B cell (primary cell): ENCODE data around the gene NOL3.

Experiments used
- EZH2 ChIP-seq: IDR thresholded peaks from 2 replicates; pipeline ENCODE4 v1.6.1; 2012; ENCODE audit warnings: borderline replicate concordance, low read depth, mild to moderate bottlenecking, moderate library complexity, low read length; ENCODE audit not compliant: insufficient read depth, poor library complexity, severe bottlenecking
- TF ChIP-seq, protein P1 (sequence below): fragments of 200-600 bp; IDR thresholded peaks from one replicate; pipeline ENCODE4 v1.8.0; 2022; ENCODE audit warnings: antibody characterized with exemption, mild to moderate bottlenecking

DNA sequence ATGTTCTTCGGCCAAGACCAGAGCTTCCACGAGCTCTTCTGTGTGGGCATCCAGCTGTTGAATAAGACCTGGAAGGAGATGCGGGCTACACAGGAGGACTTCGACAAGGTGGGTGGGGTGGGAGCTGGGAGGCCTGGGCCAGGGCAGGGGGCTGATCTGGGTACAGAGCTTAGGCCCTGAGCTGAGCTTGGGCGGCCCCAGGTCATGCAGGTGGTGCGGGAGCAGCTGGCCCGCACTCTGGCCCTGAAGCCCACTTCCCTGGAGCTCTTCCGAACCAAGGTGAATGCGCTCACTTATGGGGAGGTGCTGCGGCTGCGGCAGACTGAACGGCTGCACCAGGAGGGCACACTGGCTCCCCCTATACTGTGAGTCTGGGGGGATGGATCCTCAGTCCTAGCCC is 32.1 kb downstream of the NOL3 start:
- TF ChIP-seq, protein P1, sequence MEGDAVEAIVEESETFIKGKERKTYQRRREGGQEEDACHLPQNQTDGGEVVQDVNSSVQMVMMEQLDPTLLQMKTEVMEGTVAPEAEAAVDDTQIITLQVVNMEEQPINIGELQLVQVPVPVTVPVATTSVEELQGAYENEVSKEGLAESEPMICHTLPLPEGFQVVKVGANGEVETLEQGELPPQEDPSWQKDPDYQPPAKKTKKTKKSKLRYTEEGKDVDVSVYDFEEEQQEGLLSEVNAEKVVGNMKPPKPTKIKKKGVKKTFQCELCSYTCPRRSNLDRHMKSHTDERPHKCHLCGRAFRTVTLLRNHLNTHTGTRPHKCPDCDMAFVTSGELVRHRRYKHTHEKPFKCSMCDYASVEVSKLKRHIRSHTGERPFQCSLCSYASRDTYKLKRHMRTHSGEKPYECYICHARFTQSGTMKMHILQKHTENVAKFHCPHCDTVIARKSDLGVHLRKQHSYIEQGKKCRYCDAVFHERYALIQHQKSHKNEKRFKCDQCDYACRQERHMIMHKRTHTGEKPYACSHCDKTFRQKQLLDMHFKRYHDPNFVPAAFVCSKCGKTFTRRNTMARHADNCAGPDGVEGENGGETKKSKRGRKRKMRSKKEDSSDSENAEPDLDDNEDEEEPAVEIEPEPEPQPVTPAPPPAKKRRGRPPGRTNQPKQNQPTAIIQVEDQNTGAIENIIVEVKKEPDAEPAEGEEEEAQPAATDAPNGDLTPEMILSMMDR = no peak
- no peak for TF ChIP-seq EZH2
